Measurements from ENCODE around the gene GABBR2. TPM values are rescaled to one million over a fixed set of nuclear protein-coding genes. Genes with fewer than 3 reads are reported as not detected.

GABBR2 gene
- total and polyA plus RNA-seq, 5 experiments from 2014 or later, result not detected

GRCh38 chr9:98334796-98335195 lies 373.9 kb downstream of the GABBR2 start:
- H3K4me1 Mint-ChIP-seq, result peaks cover 0 to 2% (median 0%) of the 10 kb centered on the region in 4 donors
- POLR2A ChIA-PET, result no interaction called here
- no peak for ATAC-seq
- no peak for DNase-seq
- no peak overlapping the region for H3K4me3 Mint-ChIP-seq
- H3K27me3 Mint-ChIP-seq, result peaks cover 9 to 32% (median 22%) of the 10 kb centered on the region in 5 donors
- peaks cover 0 to 6% (median 0%) of the 10 kb centered on the region in 3 donors for H3K36me3 Mint-ChIP-seq
- no peak overlapping the region for H3K27ac Mint-ChIP-seq
- H3K9me3 Mint-ChIP-seq, result peaks cover 0 to 3% (median 0%) of the 10 kb centered on the region in 9 donors

- peaks cover 0 to under 1% (median 0%) of the 10 kb centered on the region in 9 donors for H3K9me3 Mint-ChIP-seq
- POLR2A ChIA-PET, result interaction anchor here (1.3 kb wide), 1 partner anchor 10 kb away, joined by 3 read pairs; no protein-coding TSS in a partner anchor
These were observed 374.8 kb downstream of the GABBR2 start for GRCh38 chr9:98333703-98334582.

GRCh38 chr9:98332405-98332831 lies 376.3 kb downstream of the GABBR2 start:
- no peak overlapping the region for H3K4me3 Mint-ChIP-seq
- DNase-seq (no peak), ATAC-seq (no peak)
- H3K27me3 Mint-ChIP-seq, result peaks cover 8 to 30% (median 22%) of the 10 kb centered on the region in 5 donors
- peaks cover 0 to 2% (median 0%) of the 10 kb centered on the region in 4 donors for H3K4me1 Mint-ChIP-seq
- H3K27ac Mint-ChIP-seq, result no peak overlapping the region
- POLR2A ChIA-PET, result no interaction called here
- H3K9me3 Mint-ChIP-seq, result no peaks in the 10 kb centered on the region
- H3K36me3 Mint-ChIP-seq, result peaks cover 0 to 6% (median 0%) of the 10 kb centered on the region in 3 donors

More at GRCh38 chr9:98333703-98334582, 374.8 kb downstream of the GABBR2 start:
- peaks cover 8 to 35% (median 22%) of the 10 kb centered on the region in 5 donors for H3K27me3 Mint-ChIP-seq
- DNase-seq, result no peak
- peaks cover 0 to 2% (median 0%) of the 10 kb centered on the region in 4 donors for H3K4me1 Mint-ChIP-seq
- H3K4me3 Mint-ChIP-seq, result no peak overlapping the region
- ATAC-seq, result no peak
- peaks cover 0 to 6% (median 0%) of the 10 kb centered on the region in 3 donors for H3K36me3 Mint-ChIP-seq
- H3K27ac Mint-ChIP-seq, result no peak overlapping the region

GRCh38 chr9:98331536-98332259 lies 377.0 kb downstream of the GABBR2 start:
- H3K27ac Mint-ChIP-seq, result no peak overlapping the region
- ATAC-seq (no peak), DNase-seq (no peak)
- peaks cover 0 to 2% (median 0%) of the 10 kb centered on the region in 4 donors for H3K4me1 Mint-ChIP-seq
- peaks cover 8 to 27% (median 22%) of the 10 kb centered on the region in 5 donors for H3K27me3 Mint-ChIP-seq
- no peaks in the 10 kb centered on the region for H3K9me3 Mint-ChIP-seq
- POLR2A ChIA-PET, result no interaction called here
- no peak overlapping the region for H3K4me3 Mint-ChIP-seq
- peaks cover 0 to 6% (median 0%) of the 10 kb centered on the region in 3 donors for H3K36me3 Mint-ChIP-seq

- POLR2A ChIA-PET, result no interaction called here
- Mint-ChIP-seq H3K4me3 (no peak overlapping the region), H3K9me3 (no peaks in the 10 kb centered on the region), H3K36me3 (peaks cover 0 to 2% (median 0%) of the 10 kb centered on the region in 3 donors), H3K27me3 (peaks cover 8 to 22% (median 15%) of the 10 kb centered on the region in 5 donors), H3K27ac (no peak overlapping the region), H3K4me1 (no peaks in the 10 kb centered on the region)
- DNase-seq (no peak), ATAC-seq (no peak)
These were observed 377.9 kb downstream of the GABBR2 start for GRCh38 chr9:98330831-98331230.

- H3K4me3 Mint-ChIP-seq, result no peak overlapping the region
- H3K4me1 Mint-ChIP-seq, result no peaks in the 10 kb centered on the region
- no peak for DNase-seq
- H3K36me3 Mint-ChIP-seq, result no peaks in the 10 kb centered on the region
- H3K27ac Mint-ChIP-seq, result no peak overlapping the region
- no peaks in the 10 kb centered on the region for H3K9me3 Mint-ChIP-seq
- H3K27me3 Mint-ChIP-seq, result peaks cover 7 to 18% (median 10%) of the 10 kb centered on the region in 5 donors
- POLR2A ChIA-PET, result no interaction called here
- ATAC-seq, result no peak
These were observed 378.8 kb downstream of the GABBR2 start for GRCh38 chr9:98329904-98330303.

- ATAC-seq, result no peak
- H3K36me3 Mint-ChIP-seq, result no peaks in the 10 kb centered on the region
- no peaks in the 10 kb centered on the region for H3K4me1 Mint-ChIP-seq
- peaks cover 7 to 17% (median 10%) of the 10 kb centered on the region in 5 donors for H3K27me3 Mint-ChIP-seq
- no peak overlapping the region for H3K27ac Mint-ChIP-seq
- no peak overlapping the region for H3K4me3 Mint-ChIP-seq
- DNase-seq, result no peak
- no peaks in the 10 kb centered on the region for H3K9me3 Mint-ChIP-seq
- POLR2A ChIA-PET, result no interaction called here
These were observed 379.5 kb downstream of the GABBR2 start for GRCh38 chr9:98329281-98329680.

GRCh38 chr9:98328770-98329169 lies 380.0 kb downstream of the GABBR2 start:
- H3K4me3 Mint-ChIP-seq, result no peak overlapping the region
- no peaks in the 10 kb centered on the region for H3K4me1 Mint-ChIP-seq
- no peak for ATAC-seq
- no peaks in the 10 kb centered on the region for H3K9me3 Mint-ChIP-seq
- peaks cover 6 to 12% (median 10%) of the 10 kb centered on the region in 5 donors for H3K27me3 Mint-ChIP-seq
- H3K27ac Mint-ChIP-seq, result no peak overlapping the region
- DNase-seq, result no peak
- H3K36me3 Mint-ChIP-seq, result no peaks in the 10 kb centered on the region
- POLR2A ChIA-PET, result no interaction called here

- Mint-ChIP-seq H3K27me3 (peaks cover 6 to 12% (median 10%) of the 10 kb centered on the region in 5 donors), H3K4me1 (no peaks in the 10 kb centered on the region), H3K36me3 (no peaks in the 10 kb centered on the region), H3K4me3 (no peak overlapping the region), H3K27ac (no peak overlapping the region), H3K9me3 (no peaks in the 10 kb centered on the region)
- POLR2A ChIA-PET, result no interaction called here
- no peak for DNase-seq
- no peak for ATAC-seq
These were observed 380.6 kb downstream of the GABBR2 start for GRCh38 chr9:98328141-98328540.

- Mint-ChIP-seq H3K27ac (no peak overlapping the region), H3K4me3 (no peak overlapping the region), H3K27me3 (peaks cover 6 to 14% (median 10%) of the 10 kb centered on the region in 5 donors), H3K4me1 (no peaks in the 10 kb centered on the region), H3K36me3 (no peaks in the 10 kb centered on the region), H3K9me3 (no peaks in the 10 kb centered on the region)
- POLR2A ChIA-PET, result no interaction called here
- ATAC-seq, result no peak
- DNase-seq, result no peak
These were observed 381.5 kb downstream of the GABBR2 start for GRCh38 chr9:98327249-98327561.

GRCh38 chr9:98326459-98327248 lies 382.1 kb downstream of the GABBR2 start:
- H3K4me1 Mint-ChIP-seq, result no peaks in the 10 kb centered on the region
- peaks cover 5 to 14% (median 9%) of the 10 kb centered on the region in 5 donors for H3K27me3 Mint-ChIP-seq
- ATAC-seq (no peak), DNase-seq (no peak)
- no peak overlapping the region for H3K4me3 Mint-ChIP-seq
- no peak overlapping the region for H3K27ac Mint-ChIP-seq
- POLR2A ChIA-PET, result no interaction called here
- no peaks in the 10 kb centered on the region for H3K36me3 Mint-ChIP-seq
- no peaks in the 10 kb centered on the region for H3K9me3 Mint-ChIP-seq

- DNase-seq (no peak), ATAC-seq (no peak)
- Mint-ChIP-seq H3K27ac (peak overlapping the region in 2 of 10 donors; percentile 59 to 68), H3K4me1 (no peaks in the 10 kb centered on the region), H3K4me3 (peak overlapping the region in 1 of 10 donors; percentile 38), H3K36me3 (no peaks in the 10 kb centered on the region), H3K9me3 (no peaks in the 10 kb centered on the region), H3K27me3 (peaks cover 0 to 12% (median 3%) of the 10 kb centered on the region in 5 donors)
- POLR2A ChIA-PET, result no interaction called here
These were observed 383.9 kb downstream of the GABBR2 start for GRCh38 chr9:98324801-98325200.

Data from naive thymus-derived CD8-positive, alpha-beta T cell (primary cell).